Endothelial cell (in vitro differentiated cells): ENCODE results near the gene THEMIS. TPM values are rescaled to one million over a fixed set of nuclear protein-coding genes. Genes with fewer than 3 reads are reported as not detected.

Source experiments
- DNase-seq: peaks from one replicate; pipeline ENCODE4 v3.0.0; 2021; ENCODE audit warnings: low spot score
- H3K27ac Mint-ChIP-seq: one replicate; pipeline ENCODE4 v1.8.0; 2021; ENCODE audit warnings: mixed read lengths, inconsistent platforms; ENCODE audit not compliant: unreplicated experiment
- H3K27me3 Mint-ChIP-seq: one replicate; pipeline ENCODE4 v1.8.0; 2021; ENCODE audit warnings: mild to moderate bottlenecking, moderate library complexity, mixed read lengths, inconsistent platforms; ENCODE audit not compliant: unreplicated experiment
- H3K36me3 Mint-ChIP-seq: one replicate; pipeline ENCODE4 v1.8.0; 2021; ENCODE audit warnings: mild to moderate bottlenecking, low read depth, mixed read lengths, inconsistent platforms; ENCODE audit not compliant: unreplicated experiment
- H3K4me1 Mint-ChIP-seq: one replicate; pipeline ENCODE4 v1.8.0; 2021; ENCODE audit warnings: mild to moderate bottlenecking, mixed read lengths, inconsistent platforms; ENCODE audit not compliant: unreplicated experiment
- H3K4me3 Mint-ChIP-seq: one replicate; pipeline ENCODE4 v1.8.0; 2021; ENCODE audit warnings: mild to moderate bottlenecking, mixed read lengths, inconsistent platforms; ENCODE audit not compliant: unreplicated experiment
- H3K9me3 Mint-ChIP-seq: one replicate; pipeline ENCODE4 v1.8.0; 2021; ENCODE audit warnings: mixed read lengths, inconsistent platforms; ENCODE audit not compliant: unreplicated experiment
- CTCF ChIP-seq: fragments of 200-600 bp; sonication (generic); IDR thresholded peaks from one replicate; pipeline ENCODE4 v1.5.0; 2021; ENCODE audit warnings: antibody characterized with exemption; ENCODE audit not compliant: unreplicated experiment
- total RNA-seq: library from RNA; stranded (reverse); fragmentation: NEBNext Ultra II Directional; extraction: Animal tissue kit (Norgen Biotek cat#: 25700); gene quantifications from one replicate; pipeline ENCODE4 v1.2.1, GENCODE V29; 2021; ENCODE audit not compliant: unreplicated experiment

The THEMIS gene
- total RNA-seq, 1 donor from 2014 or later: not detected

DNA sequence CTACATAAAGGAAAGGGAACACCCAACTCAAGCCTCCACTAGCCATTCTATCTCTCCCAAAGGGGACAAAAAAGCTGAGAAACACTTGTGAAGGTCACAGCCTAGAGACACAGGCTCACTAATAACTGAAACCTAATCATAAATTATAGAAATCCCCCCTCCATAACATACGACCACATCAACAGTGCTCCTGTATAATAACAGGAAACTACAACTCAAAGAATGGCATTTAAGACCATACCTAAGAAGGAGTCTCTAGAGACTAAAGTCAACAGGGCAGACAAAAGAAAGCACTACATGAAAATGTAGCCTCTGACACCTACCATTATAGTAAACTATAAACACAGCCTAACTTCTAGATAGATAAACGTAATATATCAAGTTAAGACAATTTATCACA lies 82.7 kb downstream of the THEMIS start:
- no peaks in the 10 kb centered on the region for H3K27me3 Mint-ChIP-seq
- no peaks in the 10 kb centered on the region for H3K36me3 Mint-ChIP-seq
- no peak for TF ChIP-seq CTCF
- no peaks in the 10 kb centered on the region for H3K9me3 Mint-ChIP-seq
- no peak for DNase-seq
- no peak overlapping the region for H3K27ac Mint-ChIP-seq
- no peak overlapping the region for H3K4me3 Mint-ChIP-seq
- no peaks in the 10 kb centered on the region for H3K4me1 Mint-ChIP-seq

DNA sequence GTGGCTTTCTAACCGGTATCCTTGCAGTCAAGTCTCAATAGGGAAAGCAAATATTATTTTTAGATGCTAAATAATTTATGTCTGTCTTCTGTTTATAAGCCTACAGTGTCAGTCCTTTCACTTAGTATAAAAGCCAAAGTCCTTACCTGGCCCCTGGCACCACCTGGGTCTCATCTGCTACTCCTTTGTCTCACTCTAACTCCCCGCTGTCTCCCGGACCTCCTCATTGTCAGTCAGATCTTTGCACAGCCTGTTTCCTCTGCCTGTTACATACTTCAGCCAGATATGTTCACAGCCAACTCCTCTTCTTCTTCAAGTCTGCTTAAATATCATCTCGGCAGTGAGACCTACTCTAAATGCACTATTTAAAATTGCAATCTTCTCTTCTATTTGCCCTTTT lies 84.2 kb downstream of the THEMIS start:
- no peaks in the 10 kb centered on the region for H3K36me3 Mint-ChIP-seq
- TF ChIP-seq CTCF: no peak
- no peaks in the 10 kb centered on the region for H3K9me3 Mint-ChIP-seq
- no peaks in the 10 kb centered on the region for H3K27me3 Mint-ChIP-seq
- no peak for DNase-seq
- H3K4me1 Mint-ChIP-seq: no peaks in the 10 kb centered on the region
- no peak overlapping the region for H3K27ac Mint-ChIP-seq
- H3K4me3 Mint-ChIP-seq: no peak overlapping the region

DNA sequence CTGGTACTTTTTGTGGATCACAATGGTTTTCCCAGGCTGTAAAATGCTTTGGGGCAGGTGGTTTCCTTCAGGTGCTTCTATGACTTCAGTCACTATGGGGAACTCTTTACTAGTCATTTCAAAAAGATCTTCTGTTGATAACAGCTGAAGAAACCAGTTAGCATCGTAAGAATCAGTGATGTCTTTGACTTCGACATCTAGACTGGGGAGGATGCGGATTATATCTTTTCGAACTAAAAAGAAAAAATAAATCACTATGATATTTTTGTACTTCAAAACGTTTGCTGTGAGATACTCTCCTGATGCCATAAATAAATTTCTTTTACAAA lies 87.2 kb downstream of the THEMIS start:
- DNase-seq: no peak
- Mint-ChIP-seq H3K9me3 (no peaks in the 10 kb centered on the region), H3K27me3 (no peaks in the 10 kb centered on the region), H3K4me1 (no peaks in the 10 kb centered on the region), H3K4me3 (no peak overlapping the region), H3K36me3 (no peaks in the 10 kb centered on the region), H3K27ac (no peak overlapping the region)
- TF ChIP-seq CTCF: no peak

DNA sequence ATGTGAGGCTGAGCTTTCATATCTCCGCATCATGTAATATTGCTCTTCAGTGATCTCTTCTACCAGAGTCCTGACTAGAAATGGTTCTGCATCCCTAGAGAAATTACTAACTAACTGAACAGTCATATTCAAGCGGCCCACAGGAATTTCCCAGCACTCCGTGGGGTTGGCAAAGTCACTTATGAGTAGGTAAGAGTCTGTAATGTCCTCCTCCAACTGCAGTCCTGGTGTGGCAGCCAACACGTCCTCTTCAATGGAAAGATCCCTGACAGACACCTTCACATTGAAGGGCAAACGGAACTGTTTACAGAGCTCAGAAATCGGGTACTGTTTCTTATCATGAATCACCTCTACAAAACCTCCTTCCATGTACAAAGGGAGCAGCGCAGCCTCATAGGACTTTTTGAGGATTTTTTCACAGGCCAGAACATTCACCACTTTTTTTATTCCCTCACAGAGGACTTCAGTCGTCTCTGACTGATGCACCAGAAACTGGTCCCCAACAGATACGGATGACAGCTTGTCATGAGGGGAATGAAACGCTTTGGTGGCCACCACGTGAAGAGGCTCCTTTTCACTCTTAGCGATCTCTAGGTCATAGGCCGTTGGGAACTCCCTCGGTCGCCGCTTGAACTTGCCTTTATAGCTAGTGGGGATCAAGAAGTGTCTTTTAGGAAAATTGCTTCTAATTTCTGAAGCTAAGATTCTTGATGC lies 87.7 kb downstream of the THEMIS start:
- no peak for DNase-seq
- no peak overlapping the region for H3K4me3 Mint-ChIP-seq
- no peaks in the 10 kb centered on the region for H3K36me3 Mint-ChIP-seq
- no peaks in the 10 kb centered on the region for H3K27me3 Mint-ChIP-seq
- no peaks in the 10 kb centered on the region for H3K4me1 Mint-ChIP-seq
- no peak for TF ChIP-seq CTCF
- H3K9me3 Mint-ChIP-seq: no peaks in the 10 kb centered on the region
- H3K27ac Mint-ChIP-seq: no peak overlapping the region

- Mint-ChIP-seq H3K27me3 (no peaks in the 10 kb centered on the region), H3K4me1 (no peaks in the 10 kb centered on the region), H3K36me3 (no peaks in the 10 kb centered on the region), H3K4me3 (no peak overlapping the region), H3K9me3 (no peaks in the 10 kb centered on the region), H3K27ac (no peak overlapping the region)
- no peak for TF ChIP-seq CTCF
- no peak for DNase-seq
Measured at GRCh38 chr6:127811900-127812570, 88.8 kb downstream of the THEMIS start.
